ENCODE measurements around the gene ADM2. TPM values are rescaled to one million over a fixed set of nuclear protein-coding genes. Genes with fewer than 3 reads are reported as not detected.

ADM2 gene
- polyA plus RNA-seq, 4 donors, result 0.83 to 7.4 (median 3.9) TPM

- DNase-seq (ENCODE audit: low read depth in 4 of 4, low spot score in 3 of 4), result no peak
These were observed 2.2 kb downstream of the ADM2 start for GRCh38 chr22:50483556-50483955.

DNA sequence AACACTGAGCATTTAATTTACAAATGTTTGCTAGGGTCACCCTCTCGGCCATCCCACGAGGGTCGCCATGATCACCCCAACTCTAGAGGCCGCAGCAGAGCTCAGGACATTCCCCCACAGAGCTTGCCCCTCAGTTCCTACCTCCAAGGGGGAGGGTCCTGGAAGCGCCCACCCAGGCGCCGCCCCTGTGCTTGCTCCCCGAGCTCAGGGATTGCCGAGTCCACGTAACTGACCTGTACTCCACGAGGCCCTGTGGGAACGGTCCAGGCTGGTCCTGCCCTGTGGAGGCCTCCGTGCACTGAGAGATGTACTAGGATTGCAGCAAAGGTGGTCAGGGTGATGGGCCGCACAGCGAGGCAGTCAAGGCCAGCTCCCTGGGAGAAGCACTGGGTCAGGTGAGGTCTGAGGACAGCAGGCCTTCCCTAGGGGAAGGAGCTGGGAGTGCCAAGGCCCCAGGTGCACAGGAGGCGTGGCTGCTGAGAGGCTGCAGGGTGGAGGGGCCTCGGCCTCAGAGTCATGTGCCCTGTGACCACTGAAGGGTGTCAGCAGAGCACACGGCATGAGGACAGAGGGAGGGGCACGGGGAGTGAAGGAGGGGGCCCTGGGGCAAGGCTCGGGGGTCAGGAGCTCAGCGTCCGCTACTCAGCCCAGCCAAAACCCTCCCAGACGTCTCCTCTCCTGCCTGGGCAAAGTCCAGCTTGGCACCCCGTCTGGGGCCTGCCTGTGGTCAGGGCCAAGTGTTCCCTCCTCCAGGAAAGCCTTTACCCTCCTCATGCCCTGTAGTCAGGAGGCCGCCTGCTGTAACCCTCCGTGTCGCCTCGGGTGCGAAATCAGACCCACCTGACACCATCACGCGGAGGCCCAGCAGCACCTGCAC, 2.9 kb downstream of the ADM2 start:
- DNase-seq (ENCODE audit: low read depth in 4 of 4, low spot score in 3 of 4), result no peak

DNA sequence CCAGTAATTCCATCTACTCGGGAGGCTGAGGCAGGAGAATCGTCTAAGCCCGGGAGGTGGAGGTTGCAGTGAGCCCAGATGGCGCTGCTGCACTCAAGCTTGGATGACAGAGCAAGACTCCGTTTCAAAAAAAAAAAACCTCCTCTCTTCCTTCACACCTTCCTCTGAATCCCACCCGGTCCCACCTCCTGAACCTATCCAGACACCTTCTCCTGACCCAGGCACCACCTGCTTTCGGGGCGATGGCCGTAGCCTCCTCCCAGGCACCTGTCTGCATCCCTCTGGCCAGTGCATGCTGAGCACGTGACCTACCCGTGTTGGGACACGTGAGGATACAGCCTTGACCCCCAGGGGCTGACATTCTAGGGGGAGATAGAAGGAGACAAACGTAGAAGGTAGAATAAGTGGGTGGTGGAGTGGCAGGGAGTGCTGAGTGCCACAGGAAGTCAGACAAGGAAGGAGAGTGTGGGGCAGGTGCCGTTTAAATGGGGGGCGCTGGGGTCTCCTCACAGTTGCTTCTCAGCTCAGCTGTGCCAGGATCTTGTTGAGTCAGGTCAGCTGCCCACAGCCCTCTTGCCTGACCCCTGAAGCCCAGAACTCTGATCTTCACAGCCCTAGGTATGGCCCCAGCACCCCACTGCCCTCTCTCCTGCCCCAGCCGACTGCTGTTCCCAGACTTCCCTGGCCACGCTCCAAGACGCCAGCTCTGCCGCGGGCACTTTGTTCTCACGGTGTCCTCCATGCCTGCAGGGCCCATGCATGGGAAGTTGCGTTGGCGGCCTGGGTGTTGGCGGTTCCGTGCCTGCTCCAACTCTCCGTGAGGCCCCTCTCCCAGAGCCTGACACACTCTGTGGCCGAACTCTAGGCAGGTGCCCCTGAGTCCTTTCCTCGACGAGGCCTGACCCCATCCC, 4.1 kb downstream of the ADM2 start:
- no peak for DNase-seq (ENCODE audit: low read depth in 4 of 4, low spot score in 3 of 4)

DNA sequence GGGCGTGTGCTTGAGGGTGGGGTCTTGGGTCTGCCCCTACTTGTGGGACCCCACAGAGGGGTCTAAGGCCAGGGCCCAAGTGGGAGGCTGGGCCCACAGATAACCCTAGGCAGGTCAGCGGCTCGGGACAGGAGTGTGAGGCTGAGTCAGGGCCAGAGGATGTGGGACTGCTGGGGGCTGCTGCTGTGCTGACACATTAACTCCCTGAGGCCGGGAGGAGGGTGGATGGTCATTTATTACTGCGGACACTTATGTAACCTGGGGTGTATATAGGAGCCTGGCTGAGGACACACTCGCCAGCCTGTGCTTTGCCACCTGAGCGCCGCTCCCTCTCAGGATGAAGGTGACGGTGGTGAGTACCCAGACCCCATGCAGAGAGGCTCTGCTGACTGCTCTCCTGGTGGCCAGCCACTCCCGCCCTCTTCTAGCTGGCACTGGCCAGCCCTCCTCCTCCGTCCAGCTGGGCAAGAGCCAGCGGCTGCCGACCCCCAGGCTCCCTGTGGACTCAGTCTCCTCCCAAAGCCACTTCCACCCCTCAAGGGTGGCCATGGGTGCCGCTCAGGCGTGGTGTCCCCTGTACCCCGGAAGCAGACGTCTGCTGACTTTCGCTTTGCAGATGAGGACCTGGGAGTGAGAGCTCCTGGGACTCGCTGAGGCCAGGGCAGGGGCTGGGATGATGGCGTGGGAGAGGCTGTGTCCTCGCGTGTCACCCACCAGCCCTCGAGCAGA, 5.4 kb downstream of the ADM2 start, which contains the start of gene MIOX:
TSS of gene MIOX (plus strand) at position 299 of the 729 bp plus-strand sequence. CDS start at position 338, 39 bp downstream.
- no peak for DNase-seq (ENCODE audit: low read depth in 4 of 4, low spot score in 3 of 4)

DNA sequence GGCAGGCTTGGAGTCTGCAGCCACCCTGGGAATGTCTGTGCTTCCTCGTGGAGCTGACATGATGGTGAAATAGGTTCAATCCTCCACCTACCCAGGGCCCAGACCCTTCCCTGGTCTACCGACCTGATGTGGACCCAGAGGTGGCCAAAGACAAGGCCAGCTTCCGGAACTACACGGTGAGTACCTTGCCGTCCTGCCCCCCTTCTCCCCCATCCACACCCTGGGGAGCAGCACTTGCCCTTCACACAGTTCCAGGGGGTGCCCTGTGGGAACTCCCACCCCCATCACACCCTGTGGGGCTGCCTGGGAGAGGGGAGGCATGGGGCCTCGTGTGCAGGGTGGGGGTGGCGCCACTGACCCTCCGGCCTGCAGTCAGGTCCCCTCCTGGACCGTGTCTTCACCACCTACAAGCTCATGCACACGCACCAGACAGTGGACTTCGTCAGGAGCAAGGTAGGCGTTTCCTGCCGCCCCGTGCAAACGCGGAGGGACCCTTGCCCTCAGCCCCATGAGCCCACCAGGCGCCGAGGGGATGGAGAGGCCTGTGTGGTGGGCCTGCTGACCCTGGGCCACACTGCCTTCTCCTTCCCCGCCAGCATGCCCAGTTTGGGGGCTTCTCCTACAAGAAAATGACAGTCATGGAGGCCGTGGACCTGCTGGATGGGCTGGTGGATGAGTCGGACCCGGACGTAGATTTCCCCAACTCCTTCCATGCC, 6.1 kb downstream of the ADM2 start:
- no peak for DNase-seq (ENCODE audit: low read depth in 4 of 4, low spot score in 3 of 4)

DNA sequence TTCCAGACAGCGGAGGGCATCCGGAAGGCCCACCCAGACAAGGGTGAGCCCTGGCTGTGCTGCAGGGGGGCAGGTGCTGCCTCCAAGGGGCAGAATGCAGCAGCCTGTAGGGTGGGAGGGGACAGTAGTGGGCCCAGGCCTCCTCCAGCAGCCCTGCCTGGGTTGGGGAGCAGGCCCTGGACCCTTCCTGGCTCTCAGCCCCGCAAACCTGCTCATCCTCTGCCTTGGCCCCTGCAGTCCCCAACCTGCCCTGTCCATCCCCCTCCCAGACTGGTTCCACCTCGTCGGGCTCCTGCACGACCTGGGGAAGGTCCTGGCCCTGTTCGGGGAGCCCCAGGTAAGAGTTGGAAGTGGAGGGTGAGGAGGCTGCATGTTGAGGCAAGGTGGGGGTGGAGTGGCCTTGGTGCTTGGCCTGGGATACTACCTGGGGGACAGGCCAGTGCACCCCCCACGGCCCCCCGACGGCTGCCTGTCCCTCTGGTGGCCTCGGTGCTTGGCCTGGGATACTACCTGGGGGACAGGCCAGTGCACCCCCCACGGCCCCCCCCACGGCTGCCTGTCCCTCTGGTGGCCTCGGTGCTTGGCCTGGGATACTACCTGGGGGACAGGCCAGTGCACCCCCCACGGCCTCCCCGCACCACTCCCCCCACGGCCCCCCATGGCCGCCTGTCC, 6.8 kb downstream of the ADM2 start:
- DNase-seq (ENCODE audit: low read depth in 4 of 4, low spot score in 3 of 4), result no peak

- DNase-seq (ENCODE audit: low read depth in 4 of 4, low spot score in 3 of 4), result no peak
These were observed 7.5 kb downstream of the ADM2 start for GRCh38 chr22:50488886-50489285.

DNA sequence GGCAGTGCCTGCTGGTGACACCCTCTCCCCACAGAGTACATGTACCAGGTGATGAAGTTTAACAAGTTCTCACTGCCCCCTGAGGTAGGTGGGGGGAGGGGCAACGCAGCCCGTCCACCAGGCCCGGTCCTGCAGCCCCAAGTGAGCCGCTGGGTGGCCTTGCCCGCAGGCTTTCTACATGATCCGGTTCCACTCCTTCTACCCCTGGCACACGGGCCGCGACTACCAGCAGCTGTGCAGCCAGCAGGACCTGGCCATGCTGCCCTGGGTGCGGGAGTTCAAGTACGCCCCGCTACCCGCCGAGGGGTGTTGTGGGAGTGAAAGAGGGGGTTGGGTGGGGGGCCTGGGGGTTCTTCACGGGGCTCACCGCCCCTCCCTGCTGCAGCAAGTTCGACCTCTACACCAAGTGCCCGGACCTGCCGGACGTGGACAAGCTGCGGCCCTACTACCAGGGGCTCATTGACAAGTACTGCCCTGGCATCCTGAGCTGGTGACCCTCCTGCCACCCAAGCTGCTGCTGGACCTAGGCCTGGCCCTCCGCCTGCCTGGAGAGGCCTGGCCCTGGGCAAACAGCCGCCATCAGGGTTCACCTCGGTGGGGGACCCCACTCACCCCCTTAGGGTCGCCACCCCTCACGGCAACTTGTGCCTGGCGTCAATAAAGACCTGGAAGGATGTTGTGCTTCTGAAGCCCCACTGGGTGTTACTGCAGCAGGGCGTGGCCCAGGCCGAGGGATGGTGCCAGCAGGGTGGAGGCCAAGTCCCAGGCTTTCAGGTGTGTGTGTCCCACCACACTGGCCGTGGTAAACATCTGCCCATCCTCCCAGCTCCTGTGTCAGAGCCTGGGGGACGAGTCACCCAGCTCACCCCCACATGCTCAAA, 8.3 kb downstream of the ADM2 start:
- DNase-seq (ENCODE audit: low read depth in 4 of 4, low spot score in 3 of 4), result no peak

GRCh38 chr22:50490531-50491308, 9.4 kb downstream of the ADM2 start:
- no peak for DNase-seq (ENCODE audit: low read depth in 4 of 4, low spot score in 3 of 4)

GRCh38 chr22:50497093-50497492, 15.8 kb downstream of the ADM2 start:
- DNase-seq (ENCODE audit: low read depth in 4 of 4, low spot score in 3 of 4), result no peak

DNA sequence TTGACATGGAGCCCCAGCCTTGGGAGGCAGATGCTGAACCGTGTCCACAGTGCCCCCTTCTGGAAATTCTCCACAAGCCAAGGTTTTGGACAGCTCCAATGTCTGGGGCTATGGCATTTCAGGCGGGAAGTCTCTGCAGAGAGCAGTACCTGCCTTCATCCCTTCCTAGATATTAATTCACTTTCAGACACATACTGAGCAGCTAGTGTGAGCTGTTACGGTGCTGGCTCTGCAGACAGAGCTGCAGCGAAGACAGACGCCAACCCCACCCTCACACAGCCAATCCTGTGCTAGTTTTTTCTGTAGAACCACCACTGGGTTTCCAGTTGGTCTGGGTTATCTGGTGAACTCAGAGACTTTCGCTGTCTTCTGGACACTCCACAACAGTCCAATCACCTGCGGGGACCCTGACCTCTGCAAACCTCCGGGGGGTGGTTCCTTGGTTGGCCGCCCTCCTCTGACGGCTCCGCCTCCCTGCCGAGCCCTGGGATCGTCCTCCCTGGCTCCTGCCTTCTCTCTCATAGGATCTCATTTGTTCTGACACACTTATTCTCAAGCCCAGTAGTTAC, 17.1 kb downstream of the ADM2 start:
- DNase-seq (ENCODE audit: low read depth in 4 of 4, low spot score in 3 of 4), result no peak

DNA sequence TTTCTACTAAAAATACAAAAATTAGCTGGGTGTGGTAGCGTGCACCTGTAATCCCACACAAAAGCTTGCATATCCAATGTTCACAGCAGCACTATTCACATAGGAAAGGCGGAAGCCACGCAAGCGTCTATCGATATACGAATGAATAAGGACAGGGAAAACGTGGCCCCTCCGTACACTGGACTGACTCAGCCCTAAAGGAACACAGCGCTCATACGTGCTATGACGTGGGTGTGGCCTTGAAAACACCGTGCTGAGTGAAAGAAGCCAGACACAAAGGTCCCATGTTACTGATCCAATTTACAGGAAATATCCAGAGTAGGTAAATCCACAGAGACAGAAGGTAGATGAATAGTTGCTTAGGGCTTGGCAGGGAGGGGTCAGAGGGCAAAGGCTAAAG, 19.1 kb downstream of the ADM2 start:
- DNase-seq (ENCODE audit: low read depth in 4 of 4, low spot score in 3 of 4), result no peak

GRCh38 chr22:50502096-50502495, 20.8 kb downstream of the ADM2 start:
- DNase-seq (ENCODE audit: low read depth in 4 of 4, low spot score in 3 of 4), result no peak

GRCh38 chr22:50502628-50503474, 21.5 kb downstream of the ADM2 start:
- no peak for DNase-seq (ENCODE audit: low read depth in 4 of 4, low spot score in 3 of 4)

- no peak for DNase-seq (ENCODE audit: low read depth in 4 of 4, low spot score in 3 of 4)
These were observed 22.3 kb downstream of the ADM2 start for GRCh38 chr22:50503475-50504145.

All from left renal pelvis (tissue), 4 donors.